ENCODE results near the gene MAGI2. TPM values are rescaled to one million over a fixed set of nuclear protein-coding genes. Genes with fewer than 3 reads are reported as not detected.

Gene MAGI2
- total and polyA plus RNA-seq, 2 experiments from 2014 or later = 10.4 to 26.4 TPM

DNA sequence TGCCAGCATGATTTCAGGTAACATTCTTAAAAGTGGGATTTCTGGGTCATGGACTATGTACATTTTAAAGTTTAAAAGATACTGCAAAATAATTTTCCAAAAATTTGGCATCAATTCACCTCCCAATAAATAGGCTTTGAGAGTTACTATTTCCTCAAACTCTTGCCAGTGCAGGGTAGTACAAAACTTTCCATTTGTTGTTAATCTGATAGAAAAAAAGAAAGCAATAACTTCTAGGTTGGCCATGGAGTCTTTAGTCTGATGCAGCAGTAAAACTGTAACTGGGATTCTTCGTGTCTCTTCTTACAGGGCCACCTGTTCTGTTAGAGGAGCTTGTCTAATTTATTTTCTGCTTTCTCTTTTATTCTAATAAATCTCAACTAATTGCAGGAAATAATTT lies 241.1 kb downstream of the MAGI2 start:
- H3K27ac ChIP-seq (ENCODE audit: low read depth) = no peak overlapping the region

More for the DNA sequence above, 241.1 kb downstream of the MAGI2 start:
- no peak for TF ChIP-seq ZNF331 (CRISPR knock-in tag; IDR thresholded peaks at IDR 0.05; ENCODE audit: low read depth)
- TF ChIP-seq CREB1 (CRISPR knock-in tag; IDR thresholded peaks at IDR 0.05; ENCODE audit: low read depth) = no peak
- TF ChIP-seq, protein P1, sequence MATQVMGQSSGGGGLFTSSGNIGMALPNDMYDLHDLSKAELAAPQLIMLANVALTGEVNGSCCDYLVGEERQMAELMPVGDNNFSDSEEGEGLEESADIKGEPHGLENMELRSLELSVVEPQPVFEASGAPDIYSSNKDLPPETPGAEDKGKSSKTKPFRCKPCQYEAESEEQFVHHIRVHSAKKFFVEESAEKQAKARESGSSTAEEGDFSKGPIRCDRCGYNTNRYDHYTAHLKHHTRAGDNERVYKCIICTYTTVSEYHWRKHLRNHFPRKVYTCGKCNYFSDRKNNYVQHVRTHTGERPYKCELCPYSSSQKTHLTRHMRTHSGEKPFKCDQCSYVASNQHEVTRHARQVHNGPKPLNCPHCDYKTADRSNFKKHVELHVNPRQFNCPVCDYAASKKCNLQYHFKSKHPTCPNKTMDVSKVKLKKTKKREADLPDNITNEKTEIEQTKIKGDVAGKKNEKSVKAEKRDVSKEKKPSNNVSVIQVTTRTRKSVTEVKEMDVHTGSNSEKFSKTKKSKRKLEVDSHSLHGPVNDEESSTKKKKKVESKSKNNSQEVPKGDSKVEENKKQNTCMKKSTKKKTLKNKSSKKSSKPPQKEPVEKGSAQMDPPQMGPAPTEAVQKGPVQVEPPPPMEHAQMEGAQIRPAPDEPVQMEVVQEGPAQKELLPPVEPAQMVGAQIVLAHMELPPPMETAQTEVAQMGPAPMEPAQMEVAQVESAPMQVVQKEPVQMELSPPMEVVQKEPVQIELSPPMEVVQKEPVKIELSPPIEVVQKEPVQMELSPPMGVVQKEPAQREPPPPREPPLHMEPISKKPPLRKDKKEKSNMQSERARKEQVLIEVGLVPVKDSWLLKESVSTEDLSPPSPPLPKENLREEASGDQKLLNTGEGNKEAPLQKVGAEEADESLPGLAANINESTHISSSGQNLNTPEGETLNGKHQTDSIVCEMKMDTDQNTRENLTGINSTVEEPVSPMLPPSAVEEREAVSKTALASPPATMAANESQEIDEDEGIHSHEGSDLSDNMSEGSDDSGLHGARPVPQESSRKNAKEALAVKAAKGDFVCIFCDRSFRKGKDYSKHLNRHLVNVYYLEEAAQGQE (IDR thresholded peaks at IDR 0.05; ENCODE audit: unreplicated experiment) = no peak
- TF ChIP-seq POLR2AphosphoS5 (IDR thresholded peaks at IDR 0.05; ENCODE audit: low read depth) = no peak
- TF ChIP-seq, protein P2, sequence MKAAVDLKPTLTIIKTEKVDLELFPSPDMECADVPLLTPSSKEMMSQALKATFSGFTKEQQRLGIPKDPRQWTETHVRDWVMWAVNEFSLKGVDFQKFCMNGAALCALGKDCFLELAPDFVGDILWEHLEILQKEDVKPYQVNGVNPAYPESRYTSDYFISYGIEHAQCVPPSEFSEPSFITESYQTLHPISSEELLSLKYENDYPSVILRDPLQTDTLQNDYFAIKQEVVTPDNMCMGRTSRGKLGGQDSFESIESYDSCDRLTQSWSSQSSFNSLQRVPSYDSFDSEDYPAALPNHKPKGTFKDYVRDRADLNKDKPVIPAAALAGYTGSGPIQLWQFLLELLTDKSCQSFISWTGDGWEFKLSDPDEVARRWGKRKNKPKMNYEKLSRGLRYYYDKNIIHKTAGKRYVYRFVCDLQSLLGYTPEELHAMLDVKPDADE (IDR thresholded peaks at IDR 0.05) = no peak
- no peak for TF ChIP-seq JUNB (IDR thresholded peaks at IDR 0.05; ENCODE audit: unreplicated experiment)
- TF ChIP-seq EZH2 (IDR thresholded peaks at IDR 0.05; ENCODE audit: low read depth, unreplicated experiment) = no peak
- TF ChIP-seq EZH2phosphoT487 (IDR thresholded peaks at IDR 0.05; ENCODE audit: unreplicated experiment) = no peak
- no peak for TF ChIP-seq STAT1 (IDR thresholded peaks at IDR 0.05; ENCODE audit: unreplicated experiment)
- TF ChIP-seq, protein P3, sequence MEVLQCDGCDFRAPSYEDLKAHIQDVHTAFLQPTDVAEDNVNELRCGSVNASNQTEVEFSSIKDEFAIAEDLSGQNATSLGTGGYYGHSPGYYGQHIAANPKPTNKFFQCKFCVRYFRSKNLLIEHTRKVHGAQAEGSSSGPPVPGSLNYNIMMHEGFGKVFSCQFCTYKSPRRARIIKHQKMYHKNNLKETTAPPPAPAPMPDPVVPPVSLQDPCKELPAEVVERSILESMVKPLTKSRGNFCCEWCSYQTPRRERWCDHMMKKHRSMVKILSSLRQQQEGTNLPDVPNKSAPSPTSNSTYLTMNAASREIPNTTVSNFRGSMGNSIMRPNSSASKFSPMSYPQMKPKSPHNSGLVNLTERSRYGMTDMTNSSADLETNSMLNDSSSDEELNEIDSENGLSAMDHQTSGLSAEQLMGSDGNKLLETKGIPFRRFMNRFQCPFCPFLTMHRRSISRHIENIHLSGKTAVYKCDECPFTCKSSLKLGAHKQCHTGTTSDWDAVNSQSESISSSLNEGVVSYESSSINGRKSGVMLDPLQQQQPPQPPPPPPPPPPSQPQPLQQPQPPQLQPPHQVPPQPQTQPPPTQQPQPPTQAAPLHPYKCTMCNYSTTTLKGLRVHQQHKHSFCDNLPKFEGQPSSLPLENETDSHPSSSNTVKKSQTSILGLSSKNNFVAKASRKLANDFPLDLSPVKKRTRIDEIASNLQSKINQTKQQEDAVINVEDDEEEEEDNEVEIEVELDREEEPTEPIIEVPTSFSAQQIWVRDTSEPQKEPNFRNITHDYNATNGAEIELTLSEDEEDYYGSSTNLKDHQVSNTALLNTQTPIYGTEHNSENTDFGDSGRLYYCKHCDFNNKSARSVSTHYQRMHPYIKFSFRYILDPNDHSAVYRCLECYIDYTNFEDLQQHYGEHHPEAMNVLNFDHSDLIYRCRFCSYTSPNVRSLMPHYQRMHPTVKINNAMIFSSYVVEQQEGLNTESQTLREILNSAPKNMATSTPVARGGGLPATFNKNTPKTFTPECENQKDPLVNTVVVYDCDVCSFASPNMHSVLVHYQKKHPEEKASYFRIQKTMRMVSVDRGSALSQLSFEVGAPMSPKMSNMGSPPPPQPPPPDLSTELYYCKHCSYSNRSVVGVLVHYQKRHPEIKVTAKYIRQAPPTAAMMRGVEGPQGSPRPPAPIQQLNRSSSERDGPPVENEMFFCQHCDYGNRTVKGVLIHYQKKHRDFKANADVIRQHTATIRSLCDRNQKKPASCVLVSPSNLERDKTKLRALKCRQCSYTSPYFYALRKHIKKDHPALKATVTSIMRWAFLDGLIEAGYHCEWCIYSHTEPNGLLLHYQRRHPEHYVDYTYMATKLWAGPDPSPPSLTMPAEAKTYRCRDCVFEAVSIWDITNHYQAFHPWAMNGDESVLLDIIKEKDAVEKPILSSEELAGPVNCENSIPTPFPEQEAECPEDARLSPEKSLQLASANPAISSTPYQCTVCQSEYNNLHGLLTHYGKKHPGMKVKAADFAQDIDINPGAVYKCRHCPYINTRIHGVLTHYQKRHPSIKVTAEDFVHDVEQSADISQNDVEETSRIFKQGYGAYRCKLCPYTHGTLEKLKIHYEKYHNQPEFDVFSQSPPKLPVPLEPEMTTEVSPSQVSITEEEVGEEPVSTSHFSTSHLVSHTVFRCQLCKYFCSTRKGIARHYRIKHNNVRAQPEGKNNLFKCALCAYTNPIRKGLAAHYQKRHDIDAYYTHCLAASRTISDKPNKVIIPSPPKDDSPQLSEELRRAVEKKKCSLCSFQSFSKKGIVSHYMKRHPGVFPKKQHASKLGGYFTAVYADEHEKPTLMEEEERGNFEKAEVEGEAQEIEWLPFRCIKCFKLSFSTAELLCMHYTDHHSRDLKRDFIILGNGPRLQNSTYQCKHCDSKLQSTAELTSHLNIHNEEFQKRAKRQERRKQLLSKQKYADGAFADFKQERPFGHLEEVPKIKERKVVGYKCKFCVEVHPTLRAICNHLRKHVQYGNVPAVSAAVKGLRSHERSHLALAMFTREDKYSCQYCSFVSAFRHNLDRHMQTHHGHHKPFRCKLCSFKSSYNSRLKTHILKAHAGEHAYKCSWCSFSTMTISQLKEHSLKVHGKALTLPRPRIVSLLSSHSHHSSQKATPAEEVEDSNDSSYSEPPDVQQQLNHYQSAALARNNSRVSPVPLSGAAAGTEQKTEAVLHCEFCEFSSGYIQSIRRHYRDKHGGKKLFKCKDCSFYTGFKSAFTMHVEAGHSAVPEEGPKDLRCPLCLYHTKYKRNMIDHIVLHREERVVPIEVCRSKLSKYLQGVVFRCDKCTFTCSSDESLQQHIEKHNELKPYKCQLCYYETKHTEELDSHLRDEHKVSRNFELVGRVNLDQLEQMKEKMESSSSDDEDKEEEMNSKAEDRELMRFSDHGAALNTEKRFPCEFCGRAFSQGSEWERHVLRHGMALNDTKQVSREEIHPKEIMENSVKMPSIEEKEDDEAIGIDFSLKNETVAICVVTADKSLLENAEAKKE (CRISPR knock-in tag; IDR thresholded peaks at IDR 0.05) = no peak
- TF ChIP-seq ZNF114 (CRISPR knock-in tag; IDR thresholded peaks at IDR 0.05) = no peak
- TF ChIP-seq, protein P4, sequence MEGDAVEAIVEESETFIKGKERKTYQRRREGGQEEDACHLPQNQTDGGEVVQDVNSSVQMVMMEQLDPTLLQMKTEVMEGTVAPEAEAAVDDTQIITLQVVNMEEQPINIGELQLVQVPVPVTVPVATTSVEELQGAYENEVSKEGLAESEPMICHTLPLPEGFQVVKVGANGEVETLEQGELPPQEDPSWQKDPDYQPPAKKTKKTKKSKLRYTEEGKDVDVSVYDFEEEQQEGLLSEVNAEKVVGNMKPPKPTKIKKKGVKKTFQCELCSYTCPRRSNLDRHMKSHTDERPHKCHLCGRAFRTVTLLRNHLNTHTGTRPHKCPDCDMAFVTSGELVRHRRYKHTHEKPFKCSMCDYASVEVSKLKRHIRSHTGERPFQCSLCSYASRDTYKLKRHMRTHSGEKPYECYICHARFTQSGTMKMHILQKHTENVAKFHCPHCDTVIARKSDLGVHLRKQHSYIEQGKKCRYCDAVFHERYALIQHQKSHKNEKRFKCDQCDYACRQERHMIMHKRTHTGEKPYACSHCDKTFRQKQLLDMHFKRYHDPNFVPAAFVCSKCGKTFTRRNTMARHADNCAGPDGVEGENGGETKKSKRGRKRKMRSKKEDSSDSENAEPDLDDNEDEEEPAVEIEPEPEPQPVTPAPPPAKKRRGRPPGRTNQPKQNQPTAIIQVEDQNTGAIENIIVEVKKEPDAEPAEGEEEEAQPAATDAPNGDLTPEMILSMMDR (conservative IDR thresholded peaks at IDR 0.05; ENCODE audit: low read depth in 2 of 2) = no peak
- no peak for TF ChIP-seq NANOG (IDR thresholded peaks at IDR 0.05; ENCODE audit: borderline replicate concordance)
- H2AFZ ChIP-seq = 0 out of 2 replicates have a peak overlapping the region, but pooled peaks have one; percentile 20
- no peaks in the 10 kb centered on the region for H3K9me2 ChIP-seq (ENCODE audit: insufficient read depth)
- H3F3A ChIP-seq (replicated peaks; ENCODE audit: low read depth) = no peaks in the 10 kb centered on the region
- H3K36me3 ChIP-seq (ENCODE audit: insufficient read depth) = no peaks in the 10 kb centered on the region
- no peak overlapping the region for H3K4me2 ChIP-seq
- no peak for DNase-seq (ENCODE audit: low spot score)
- no peaks in the 10 kb centered on the region for H3K27me3 ChIP-seq (ENCODE audit: insufficient read depth)
- no peaks in the 10 kb centered on the region for H3K4me1 ChIP-seq (ENCODE audit: insufficient read depth)
- H3K4me3 ChIP-seq = no peak overlapping the region
- no peak for ATAC-seq
- Mint-ChIP-seq H3K9me3 (no peaks in the 10 kb centered on the region), H3K4me3 (no peak overlapping the region), H3K27ac (no peak overlapping the region), H3K27me3 (ENCODE audit: insufficient read depth, low read depth, poor library complexity) (no peaks in the 10 kb centered on the region), H3K4me1 (peaks cover 3% of the 10 kb centered on the region; the same call in 1 of the 3 replicates), H3K36me3 (ENCODE audit: low read depth) (no peaks in the 10 kb centered on the region)
- H4K20me1 ChIP-seq (replicated peaks; ENCODE audit: insufficient read depth) = no peaks in the 10 kb centered on the region
- H3K79me2 ChIP-seq (replicated peaks; ENCODE audit: insufficient read depth) = no peaks in the 10 kb centered on the region
